Activated CD4-positive, CD25-positive, alpha-beta regulatory T cell treated with anti-CD3 and anti-CD28 coated beads, Interleukin-2, amount 50 U/mL, for 72 hours (primary cell): ENCODE data around the gene AQP6.
"Not testable (repeated sequence)": the region's sequence is repeated elsewhere in the genome, so short reads cannot be mapped to it uniquely, and the experiment has no call there.

Experiments used
- DNase-seq: peaks from one replicate; pipeline ENCODE4 v3.0.0; 2021

AQP6 gene

GRCh38 chr12:49973361-49973830 is 649 bp downstream of the AQP6 start:
- DNase-seq: no peak

- DNase-seq: no peak
These were observed 1.5 kb downstream of the AQP6 start for GRCh38 chr12:49974231-49974675.

- no peak for DNase-seq
These were observed 2.0 kb downstream of the AQP6 start for GRCh38 chr12:49974677-49975317.

- DNase-seq: no peak
These were observed 2.6 kb downstream of the AQP6 start for GRCh38 chr12:49975318-49975761.

- no peak for DNase-seq
These were observed 3.8 kb downstream of the AQP6 start for GRCh38 chr12:49976557-49976956.

GRCh38 chr12:49978125-49978524 is 5.4 kb downstream of the AQP6 start:
- no peak for DNase-seq

- DNase-seq: no peak
These were observed 6.4 kb downstream of the AQP6 start for GRCh38 chr12:49979016-49979586.

- DNase-seq: no peak
These were observed 7.0 kb downstream of the AQP6 start for GRCh38 chr12:49979791-49980190.

- DNase-seq: no peak
These were observed 8.0 kb downstream of the AQP6 start for GRCh38 chr12:49980501-49981349.

GRCh38 chr12:49982246-49983087 is 9.7 kb downstream of the AQP6 start:
- DNase-seq: no peak

GRCh38 chr12:49983892-49984291 is 11.1 kb downstream of the AQP6 start:
- DNase-seq: no peak

- no peak for DNase-seq
These were observed 12.0 kb downstream of the AQP6 start for GRCh38 chr12:49984476-49985359.

- DNase-seq: no peak
These were observed 13.2 kb downstream of the AQP6 start for GRCh38 chr12:49985981-49986380.

GRCh38 chr12:49986476-49986875 is 13.7 kb downstream of the AQP6 start:
- DNase-seq: not testable (repeated sequence)

GRCh38 chr12:49987625-49988303 is 15.0 kb downstream of the AQP6 start:
- no peak for DNase-seq

GRCh38 chr12:49989400-49989799 is 16.7 kb downstream of the AQP6 start:
- DNase-seq: not testable (repeated sequence)

- DNase-seq: no peak
These were observed 17.5 kb downstream of the AQP6 start for GRCh38 chr12:49990273-49990672.

- DNase-seq: no peak
These were observed 25.7 kb downstream of the AQP6 start for GRCh38 chr12:49998453-49998852.

GRCh38 chr12:50003595-50003994 is 30.8 kb downstream of the AQP6 start:
- DNase-seq: no peak

GRCh38 chr12:50004696-50005095 is 31.9 kb downstream of the AQP6 start:
- no peak for DNase-seq

- DNase-seq: no peak
These were observed 32.4 kb downstream of the AQP6 start for GRCh38 chr12:50005175-50005574.
